LNCAP (cell line): ENCODE measurements around the gene PLA2G12A.

Experiments used
- CTCF ChIP-seq: fragments of 450-650 bp; IDR thresholded peaks from 2 replicates; pipeline ENCODE4 v1.5.1; 2017; ENCODE audit warnings: mild to moderate bottlenecking

Gene PLA2G12A

GRCh38 chr4:109722357-109722756 is 7.5 kb downstream of the PLA2G12A start:
- TF ChIP-seq CTCF: no peak

- TF ChIP-seq CTCF: no peak
Measured at GRCh38 chr4:109721033-109721432, 8.8 kb downstream of the PLA2G12A start.

- no peak for TF ChIP-seq CTCF
Measured at GRCh38 chr4:109719604-109720003, 10.3 kb downstream of the PLA2G12A start.

- TF ChIP-seq CTCF: no peak
Measured at GRCh38 chr4:109718759-109719158, 11.1 kb downstream of the PLA2G12A start.

GRCh38 chr4:109713500-109713899 is 16.4 kb downstream of the PLA2G12A start:
- TF ChIP-seq CTCF: no peak

- TF ChIP-seq CTCF: no peak
Measured at GRCh38 chr4:109708990-109709389, 20.9 kb downstream of the PLA2G12A start.

- TF ChIP-seq CTCF: no peak
Measured at GRCh38 chr4:109708435-109708834, 21.4 kb downstream of the PLA2G12A start.

GRCh38 chr4:109703664-109704361 is 26.1 kb downstream of the PLA2G12A start:
- no peak for TF ChIP-seq CTCF
